Spinal cord (tissue), 10 donors: ENCODE results near the gene RPL23. TPM values are rescaled to one million over a fixed set of nuclear protein-coding genes. Genes with fewer than 3 reads are reported as not detected.

Experiments
- DNase-seq, 6 donors: peaks; one replicate each; pipeline versions ENCODE4 v3.0.0 to v3.0.0-alpha.2; 2013 to 2015; ENCODE audit warnings: low spot score in 6 of 6, low read depth in 4 of 6
- H3K27ac ChIP-seq: one replicate; pipeline ENCODE4 v1.5.1; 2013; ENCODE audit warnings: low read depth, low read length, control low read depth
- H3K27me3 ChIP-seq: one replicate; pipeline ENCODE4 v1.6.1; 2013; ENCODE audit warnings: low read length; ENCODE audit not compliant: control insufficient read depth, insufficient read depth
- H3K36me3 ChIP-seq: one replicate; pipeline ENCODE4 v1.6.1; 2013; ENCODE audit warnings: low read length; ENCODE audit not compliant: control insufficient read depth, insufficient read depth
- H3K4me1 ChIP-seq: one replicate; pipeline ENCODE4 v1.6.1; 2013; ENCODE audit warnings: low read length; ENCODE audit not compliant: control insufficient read depth, insufficient read depth
- H3K4me3 ChIP-seq: one replicate; pipeline ENCODE4 v1.5.1; 2013; ENCODE audit warnings: low read depth, low read length, control low read depth
- H3K9me3 ChIP-seq: one replicate; pipeline ENCODE4 v1.6.1; 2013; ENCODE audit warnings: low read length; ENCODE audit not compliant: control insufficient read depth, insufficient read depth
- WGBS: methylation state at CpG from one replicate; pipeline ENCODE4 v1.1.5; 2013; ENCODE audit warnings: missing lambda C conversion rate; ENCODE audit not compliant: insufficient coverage; 5-methylcytosine and 5-hydroxymethylcytosine counted together
- long read RNA-seq, 4 donors: transcript quantifications; one replicate each; lab custom pipeline, GENCODE V29; 2026
- polyA plus RNA-seq, 2 donors: library from polyadenylated mRNA; unstranded; fragments of 120-200 nt; gene quantifications; one replicate each; pipeline ENCODE4 v1.2.1, GENCODE V29; 2013; ENCODE audit not compliant: insufficient read length in 2 of 2
- total RNA-seq, 2 donors: library from RNA; depleted of rRNA in 1 of 2; stranded (reverse); fragments of 120-200 nt in 1 of 2; fragments of >200 nt in 1 of 2; gene quantifications; one replicate each; pipeline versions ENCODE4 v1.2.3 to v1.2.4, GENCODE V29; 2013 to 2014
- donor health status: healthy.

RPL23 gene
- total RNA-seq (1,000 to 10,000 TPM; 1,083 to 2,232 TPM), polyA plus RNA-seq (1,000 to 10,000 TPM; 1,171 to 1,254 TPM)
- long read RNA-seq, donor 1, transcript RPL23-207 (4 exons, 615 nt) = minor isoform, 48 of 2,314 reads
- long read RNA-seq, donor 1, transcript RPL23-211 (3 exons, 2,779 nt) = minor isoform, 38 of 2,314 reads
- long read RNA-seq, donor 1, transcript RPL23-210 (2 exons, 429 nt) = minor isoform, 125 of 2,314 reads
- long read RNA-seq, donor 1, transcript RPL23-206 (5 exons, 2,821 nt) = major isoform, 1,668 of 2,314 reads
- long read RNA-seq, donor 1, partial matches to known transcripts = 401 of 2,314 reads
- long read RNA-seq, donor 1, other reads (novel, unspliced or antisense) = 17 of 2,314 reads
- long read RNA-seq, donor 2, transcript RPL23-207 (4 exons, 615 nt) = minor isoform, 20 of 620 reads
- long read RNA-seq, donor 2, transcript RPL23-211 (3 exons, 2,779 nt) = minor isoform, 23 of 620 reads
- long read RNA-seq, donor 2, transcript RPL23-210 (2 exons, 429 nt) = minor isoform, 12 of 620 reads
- long read RNA-seq, donor 2, transcript RPL23-206 (5 exons, 2,821 nt) = major isoform, 403 of 620 reads
- long read RNA-seq, donor 2, partial matches to known transcripts = 150 of 620 reads
- long read RNA-seq, donor 2, other reads (novel, unspliced or antisense) = 6 of 620 reads
- long read RNA-seq, donor 3, transcript RPL23-211 (3 exons, 2,779 nt) = minor isoform, 45 of 1,082 reads
- long read RNA-seq, donor 3, transcript RPL23-207 (4 exons, 615 nt) = minor isoform, 18 of 1,082 reads
- long read RNA-seq, donor 3, transcript RPL23-210 (2 exons, 429 nt) = minor isoform, 24 of 1,082 reads
- long read RNA-seq, donor 3, transcript RPL23-206 (5 exons, 2,821 nt) = major isoform, 731 of 1,082 reads
- long read RNA-seq, donor 3, partial matches to known transcripts = 258 of 1,082 reads
- long read RNA-seq, donor 3, other reads (novel, unspliced or antisense) = 0 of 1,082 reads
- long read RNA-seq, donor 4, transcript RPL23-210 (2 exons, 429 nt) = minor isoform, 423 of 17,333 reads
- long read RNA-seq, donor 4, transcript RPL23-207 (4 exons, 615 nt) = minor isoform, 312 of 17,333 reads
- long read RNA-seq, donor 4, transcript RPL23-211 (3 exons, 2,779 nt) = minor isoform, 329 of 17,333 reads
- long read RNA-seq, donor 4, transcript RPL23-206 (5 exons, 2,821 nt) = major isoform, 12,018 of 17,333 reads
- long read RNA-seq, donor 4, partial matches to known transcripts = 3,962 of 17,333 reads
- long read RNA-seq, donor 4, other reads (novel, unspliced or antisense) = 224 of 17,333 reads

DNA sequence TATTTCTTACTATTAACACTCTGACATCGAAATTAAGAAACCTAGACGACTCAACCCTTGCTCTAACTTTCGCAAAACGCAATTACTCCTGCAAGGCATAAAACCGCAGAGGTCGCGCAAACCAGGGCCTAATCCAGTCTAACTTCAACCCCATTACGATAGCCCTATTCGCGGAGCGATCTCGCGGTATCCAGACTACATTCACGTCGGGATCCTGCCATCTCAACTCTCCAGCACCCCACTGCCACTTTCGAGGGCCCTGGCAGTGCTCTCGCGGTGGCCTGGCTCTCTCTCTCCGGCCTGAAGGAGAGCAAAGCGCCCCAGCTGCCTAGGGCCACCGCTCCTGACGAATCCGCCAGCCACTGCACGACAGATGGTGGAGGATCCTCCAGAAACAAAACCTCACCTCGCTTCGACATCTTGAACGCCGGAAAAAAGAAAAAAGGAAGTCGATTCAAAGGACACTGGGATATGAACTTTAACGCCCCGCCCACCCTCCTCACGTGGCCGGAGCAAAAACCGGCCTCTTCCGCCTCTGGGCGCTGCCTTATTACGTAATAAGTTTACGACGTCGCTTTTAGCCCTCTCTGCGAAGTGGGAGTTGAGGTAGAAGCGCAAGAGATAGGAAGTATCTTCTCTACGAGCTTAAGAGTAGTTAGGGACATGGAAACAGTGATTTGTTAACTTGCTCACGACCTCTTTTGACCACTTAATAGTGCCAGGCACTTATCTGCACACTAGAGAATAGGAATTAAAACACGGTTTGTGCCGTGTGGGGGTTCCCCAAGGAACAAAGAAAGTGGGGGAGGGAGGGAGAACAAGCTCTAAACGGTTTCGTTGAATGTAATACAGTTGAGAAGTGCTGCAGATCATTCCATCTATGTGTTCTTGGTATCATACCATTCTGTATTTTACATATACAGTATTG lies at the start of gene RPL23:
Gene RPL23, minus strand, starts transcription at position 430 of the 928 bp plus-strand sequence. Its CDS starts 11 bp downstream, at position 419.
- peaks cover 16% of the 10 kb centered on the region for H3K4me1 ChIP-seq
- peak; percentile 94 to 99 (median 96) for DNase-seq
- peaks cover 16% of the 10 kb centered on the region for H3K36me3 ChIP-seq
- H3K9me3 ChIP-seq = no peaks in the 10 kb centered on the region
- under 1% methylated on average over 40 of the region's 48 CpGs for WGBS
- H3K27ac ChIP-seq = peak within 1 kb of the TSS; percentile 92
- H3K4me3 ChIP-seq = peak within 1 kb of the TSS; percentile 89
- no peaks in the 10 kb centered on the region for H3K27me3 ChIP-seq

- DNase-seq = peak in 1 of 6 donors; percentile 55
- Histone ChIP-seq H3K4me1 (peaks cover 48% of the 10 kb centered on the region), H3K27ac (no peak overlapping the region), H3K4me3 (no peak overlapping the region), H3K9me3 (no peaks in the 10 kb centered on the region), H3K27me3 (no peaks in the 10 kb centered on the region), H3K36me3 (peaks cover 63% of the 10 kb centered on the region)
- WGBS = 62% methylated on average over 6 of the region's 10 CpGs
Measured at GRCh38 chr17:38900978-38901656, 47.6 kb upstream of the RPL23 start.

- DNase-seq = no peak
- Histone ChIP-seq H3K4me3 (no peak overlapping the region), H3K4me1 (peaks cover 53% of the 10 kb centered on the region), H3K9me3 (no peaks in the 10 kb centered on the region), H3K27me3 (no peaks in the 10 kb centered on the region), H3K27ac (no peak overlapping the region), H3K36me3 (peaks cover 64% of the 10 kb centered on the region)
- 80% methylated on average over 2 of the region's 5 CpGs for WGBS
Measured at GRCh38 chr17:38899421-38899820, 45.9 kb upstream of the RPL23 start.

DNA sequence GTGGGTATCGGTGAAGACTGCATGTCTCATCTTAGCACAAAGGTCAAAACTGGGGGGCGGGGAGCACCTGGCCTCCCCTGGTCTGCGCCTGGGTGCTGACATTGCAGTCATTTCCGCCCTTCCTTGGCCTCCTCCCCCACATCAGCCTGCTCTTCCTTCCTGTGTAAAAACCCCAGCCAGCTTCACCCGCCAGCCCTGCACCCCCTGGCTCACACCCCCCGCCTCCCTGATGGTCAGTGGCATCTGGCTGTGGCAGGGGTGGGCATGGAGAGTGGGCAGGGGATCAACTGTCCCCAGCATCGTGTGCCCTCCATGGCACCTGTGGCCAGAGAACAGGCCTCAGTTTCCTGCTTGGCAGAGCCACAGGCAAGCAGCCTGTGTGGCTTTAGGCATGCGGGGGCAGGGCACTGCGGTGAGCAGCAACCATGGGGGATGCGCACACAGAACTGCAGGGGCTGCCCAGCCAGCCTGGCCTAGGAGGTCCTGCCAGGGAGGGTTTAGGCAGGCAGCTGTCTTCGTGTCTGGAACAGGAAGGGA lies 45.4 kb upstream of the RPL23 start:
- DNase-seq = no peak
- Histone ChIP-seq H3K4me3 (no peak overlapping the region), H3K27me3 (no peaks in the 10 kb centered on the region), H3K4me1 (peaks cover 53% of the 10 kb centered on the region), H3K27ac (no peak overlapping the region), H3K36me3 (peaks cover 62% of the 10 kb centered on the region), H3K9me3 (no peaks in the 10 kb centered on the region)
- WGBS = 89% methylated on average over 9 of the region's 11 CpGs

- Histone ChIP-seq H3K4me3 (no peak overlapping the region), H3K36me3 (peaks cover 66% of the 10 kb centered on the region), H3K27me3 (no peaks in the 10 kb centered on the region), H3K4me1 (peaks cover 53% of the 10 kb centered on the region), H3K9me3 (no peaks in the 10 kb centered on the region), H3K27ac (no peak overlapping the region)
- no peak for DNase-seq
- 88% methylated on average over 7 of the region's 9 CpGs for WGBS
Measured at GRCh38 chr17:38898291-38898679, 44.8 kb upstream of the RPL23 start.

DNA sequence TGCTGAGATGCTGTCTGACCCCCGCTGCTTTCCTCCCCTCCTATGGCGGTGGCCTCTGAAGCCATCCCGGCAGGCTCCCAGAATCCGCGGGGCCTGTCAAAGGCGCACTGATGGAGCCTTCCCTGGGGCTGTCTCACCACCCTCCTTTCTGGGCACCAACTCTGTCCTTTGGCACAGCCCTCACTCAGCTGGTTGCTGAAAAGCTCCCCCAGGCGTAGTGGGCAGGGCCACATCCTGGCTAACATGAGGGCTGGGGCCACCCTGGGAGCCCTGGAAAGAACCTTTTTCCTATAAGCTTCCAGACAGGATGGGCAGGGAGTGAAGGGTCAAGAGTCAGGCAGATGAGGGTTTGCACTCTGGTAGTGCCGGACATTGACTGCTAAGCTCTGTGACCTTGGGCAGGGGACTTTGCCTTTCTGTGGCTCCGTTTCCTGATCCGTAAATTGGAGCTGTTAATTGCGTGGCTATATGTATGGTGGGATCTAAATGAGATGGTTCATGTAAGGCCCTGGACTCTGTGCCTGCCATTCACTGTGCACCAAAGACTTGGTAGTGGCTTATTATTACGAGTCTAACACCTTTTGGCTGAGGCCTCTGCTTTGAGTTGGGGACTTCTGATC lies 44.3 kb upstream of the RPL23 start:
- H3K27me3 ChIP-seq = no peaks in the 10 kb centered on the region
- 69% methylated on average over 12 of the region's 12 CpGs for WGBS
- H3K9me3 ChIP-seq = no peaks in the 10 kb centered on the region
- peaks cover 53% of the 10 kb centered on the region for H3K4me1 ChIP-seq
- peaks cover 70% of the 10 kb centered on the region for H3K36me3 ChIP-seq
- peak in 1 of 6 donors; percentile 51 for DNase-seq
- H3K27ac ChIP-seq = no peak overlapping the region
- no peak overlapping the region for H3K4me3 ChIP-seq

DNA sequence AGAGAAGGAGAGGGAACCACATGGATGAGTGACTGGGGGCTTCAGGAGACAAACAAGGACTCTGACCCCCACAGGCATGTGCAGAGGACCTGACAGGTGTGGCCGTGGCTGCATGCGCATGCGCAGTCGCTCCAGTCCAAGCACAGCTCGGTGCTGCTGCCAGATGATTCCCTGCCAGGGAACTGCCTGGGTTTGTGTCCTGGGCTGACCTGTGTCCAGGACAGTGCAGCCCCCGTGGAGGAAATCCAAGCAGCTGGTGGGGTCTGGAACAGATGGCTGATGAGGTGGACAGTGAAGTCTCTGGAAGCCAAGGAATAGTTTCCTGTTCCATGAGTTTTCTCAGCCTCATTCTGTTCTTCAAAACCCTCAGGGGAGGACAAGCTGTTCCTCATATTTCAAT lies 43.7 kb upstream of the RPL23 start:
- WGBS = 59% methylated on average over 6 of the region's 6 CpGs
- Histone ChIP-seq H3K4me1 (peaks cover 59% of the 10 kb centered on the region), H3K36me3 (peaks cover 73% of the 10 kb centered on the region)

More for the DNA sequence above, 43.7 kb upstream of the RPL23 start:
- no peak overlapping the region for H3K27ac ChIP-seq
- H3K9me3 ChIP-seq = no peaks in the 10 kb centered on the region
- no peak for DNase-seq
- no peaks in the 10 kb centered on the region for H3K27me3 ChIP-seq
- no peak overlapping the region for H3K4me3 ChIP-seq
